Measurements from ENCODE around the gene FBXO28.
A peak's percentile ranks its signal among the peaks of the same experiment; 100 is the strongest.

Gene FBXO28, protein sequence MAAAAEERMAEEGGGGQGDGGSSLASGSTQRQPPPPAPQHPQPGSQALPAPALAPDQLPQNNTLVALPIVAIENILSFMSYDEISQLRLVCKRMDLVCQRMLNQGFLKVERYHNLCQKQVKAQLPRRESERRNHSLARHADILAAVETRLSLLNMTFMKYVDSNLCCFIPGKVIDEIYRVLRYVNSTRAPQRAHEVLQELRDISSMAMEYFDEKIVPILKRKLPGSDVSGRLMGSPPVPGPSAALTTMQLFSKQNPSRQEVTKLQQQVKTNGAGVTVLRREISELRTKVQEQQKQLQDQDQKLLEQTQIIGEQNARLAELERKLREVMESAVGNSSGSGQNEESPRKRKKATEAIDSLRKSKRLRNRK

DNA sequence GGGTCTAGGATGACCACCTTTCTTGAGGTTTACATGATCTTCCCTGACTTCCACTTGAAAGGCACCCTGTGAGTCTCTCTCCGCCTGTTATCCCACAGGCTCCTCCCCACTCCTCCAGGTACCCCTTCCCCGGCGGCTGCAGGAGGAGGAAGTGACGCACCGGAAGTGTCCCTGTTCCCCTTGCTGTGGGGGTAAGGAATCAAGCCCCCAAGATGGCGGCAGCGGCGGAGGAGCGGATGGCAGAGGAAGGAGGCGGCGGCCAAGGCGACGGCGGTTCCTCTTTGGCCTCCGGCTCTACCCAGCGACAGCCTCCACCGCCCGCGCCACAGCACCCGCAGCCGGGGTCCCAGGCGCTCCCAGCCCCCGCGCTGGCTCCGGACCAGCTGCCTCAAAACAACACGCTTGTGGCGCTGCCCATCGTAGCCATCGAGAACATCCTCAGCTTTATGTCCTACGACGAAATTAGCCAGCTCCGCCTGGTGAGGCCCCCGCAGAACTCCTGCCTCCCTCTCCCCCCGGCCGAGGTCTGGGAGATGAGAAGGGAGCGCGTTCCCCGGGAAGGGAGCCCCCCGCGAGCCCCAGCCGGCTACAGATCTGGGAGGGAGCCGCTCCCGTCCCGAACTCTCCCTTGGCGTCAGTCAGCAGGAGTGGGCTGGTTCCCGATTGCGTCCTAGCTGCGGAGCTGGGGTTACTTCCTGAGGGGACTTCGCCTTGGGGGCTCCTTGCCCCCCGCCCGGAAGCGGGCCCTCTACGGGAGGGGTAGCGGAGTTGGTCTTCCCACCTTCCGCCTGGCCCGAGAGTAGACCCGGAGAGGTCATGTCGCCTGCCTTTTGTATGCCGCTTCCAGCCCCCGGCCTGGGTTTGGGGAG lies at the start of gene FBXO28:
Gene FBXO28 (plus strand): TSS at position 194 of the 869 bp plus-strand sequence. CDS start 19 bp downstream, at position 213.
- TF ChIP-seq, protein P1, sequence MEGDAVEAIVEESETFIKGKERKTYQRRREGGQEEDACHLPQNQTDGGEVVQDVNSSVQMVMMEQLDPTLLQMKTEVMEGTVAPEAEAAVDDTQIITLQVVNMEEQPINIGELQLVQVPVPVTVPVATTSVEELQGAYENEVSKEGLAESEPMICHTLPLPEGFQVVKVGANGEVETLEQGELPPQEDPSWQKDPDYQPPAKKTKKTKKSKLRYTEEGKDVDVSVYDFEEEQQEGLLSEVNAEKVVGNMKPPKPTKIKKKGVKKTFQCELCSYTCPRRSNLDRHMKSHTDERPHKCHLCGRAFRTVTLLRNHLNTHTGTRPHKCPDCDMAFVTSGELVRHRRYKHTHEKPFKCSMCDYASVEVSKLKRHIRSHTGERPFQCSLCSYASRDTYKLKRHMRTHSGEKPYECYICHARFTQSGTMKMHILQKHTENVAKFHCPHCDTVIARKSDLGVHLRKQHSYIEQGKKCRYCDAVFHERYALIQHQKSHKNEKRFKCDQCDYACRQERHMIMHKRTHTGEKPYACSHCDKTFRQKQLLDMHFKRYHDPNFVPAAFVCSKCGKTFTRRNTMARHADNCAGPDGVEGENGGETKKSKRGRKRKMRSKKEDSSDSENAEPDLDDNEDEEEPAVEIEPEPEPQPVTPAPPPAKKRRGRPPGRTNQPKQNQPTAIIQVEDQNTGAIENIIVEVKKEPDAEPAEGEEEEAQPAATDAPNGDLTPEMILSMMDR (IDR thresholded peaks at IDR 0.05; ENCODE audit: low read depth, low read length), result no peak
- peak; percentile 76 for DNase-seq (ENCODE audit: extremely low read depth, low read depth)

- TF ChIP-seq, protein P1 (IDR thresholded peaks at IDR 0.05; ENCODE audit: low read depth, low read length), result no peak
- DNase-seq (ENCODE audit: extremely low read depth, low read depth), result no peak
These were observed 49.8 kb upstream of the FBXO28 start for GRCh38 chr1:224064150-224064549.

DNA sequence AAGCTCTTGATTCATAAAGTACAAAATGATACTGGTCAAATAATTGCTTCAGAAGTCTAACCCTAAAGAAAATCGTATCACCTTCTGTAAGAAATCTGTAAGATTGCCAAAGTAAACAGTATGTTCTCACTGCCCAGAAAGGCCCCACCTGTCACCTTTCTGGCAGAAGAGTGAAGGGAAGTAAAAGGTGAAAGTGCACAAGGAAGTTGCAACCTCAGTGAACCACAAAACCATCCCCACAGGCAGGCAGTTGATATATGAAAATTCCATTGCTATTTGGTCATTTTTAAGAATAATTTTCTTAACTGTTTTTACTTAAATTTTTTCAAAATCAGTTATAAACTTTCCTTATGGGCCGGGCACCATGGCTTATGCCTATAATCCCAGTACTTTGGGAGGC lies 48.5 kb upstream of the FBXO28 start:
- DNase-seq (ENCODE audit: extremely low read depth, low read depth), result no peak
- TF ChIP-seq, protein P1 (IDR thresholded peaks at IDR 0.05; ENCODE audit: low read depth, low read length), result no peak

- TF ChIP-seq, protein P1 (IDR thresholded peaks at IDR 0.05; ENCODE audit: low read depth, low read length), result no peak
- no peak for DNase-seq (ENCODE audit: extremely low read depth, low read depth)
These were observed 46.7 kb upstream of the FBXO28 start for GRCh38 chr1:224067207-224067606.

DNA sequence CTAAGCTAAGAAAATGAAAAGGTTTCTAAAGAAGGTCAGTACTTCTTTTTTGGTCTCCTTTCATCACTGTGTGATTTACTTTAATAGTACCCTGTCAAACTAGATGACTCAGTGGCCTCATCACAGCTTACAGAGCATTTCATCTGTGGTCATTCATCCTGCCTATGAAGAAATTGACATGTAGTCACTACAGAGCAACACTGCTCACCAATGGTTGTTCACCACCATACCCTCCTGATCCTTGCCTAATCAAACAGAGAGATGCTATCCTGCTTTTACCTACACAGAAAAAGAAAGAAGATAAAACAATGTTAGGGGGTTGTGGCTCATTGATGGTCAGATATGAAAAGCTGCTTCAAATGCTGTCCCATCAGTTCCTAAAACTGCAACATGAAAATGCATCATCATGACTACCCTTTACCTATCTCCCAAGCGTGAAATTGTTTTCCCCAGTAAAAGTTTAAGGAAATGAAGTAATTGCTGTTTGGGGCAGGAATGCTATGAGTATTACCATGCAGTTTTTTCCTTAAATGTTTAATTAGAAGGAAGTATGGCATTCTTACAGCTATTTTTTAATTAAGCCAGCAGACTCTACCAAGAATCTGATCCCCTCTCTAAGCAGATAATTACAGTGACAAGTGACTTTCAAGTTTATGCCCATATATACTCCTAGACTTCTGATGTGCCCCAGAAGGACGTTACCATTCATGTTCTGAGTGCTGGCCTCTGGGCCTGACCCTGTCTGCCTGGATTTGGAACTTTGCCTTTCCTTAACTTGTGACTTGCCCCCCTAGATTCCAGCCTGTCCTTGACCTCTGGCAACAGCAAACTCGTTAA lies 46.1 kb upstream of the FBXO28 start:
- no peak for DNase-seq (ENCODE audit: extremely low read depth, low read depth)

GRCh38 chr1:224068458-224069072 lies 45.3 kb upstream of the FBXO28 start:
- TF ChIP-seq, protein P1 (IDR thresholded peaks at IDR 0.05; ENCODE audit: low read depth, low read length), result no peak

More for the DNA sequence above, 46.1 kb upstream of the FBXO28 start:
- TF ChIP-seq, protein P1 (IDR thresholded peaks at IDR 0.05; ENCODE audit: low read depth, low read length), result no peak

More at GRCh38 chr1:224068458-224069072, 45.3 kb upstream of the FBXO28 start:
- DNase-seq (ENCODE audit: extremely low read depth, low read depth), result no peak

All from AG09319 (cell line).